Measurements from ENCODE around the gene EPB41L2. TPM values are rescaled to one million over a fixed set of nuclear protein-coding genes. Genes with fewer than 3 reads are reported as not detected.

Gene EPB41L2
- total RNA-seq, 2 donors from 2014 or later, result 99.6 to 110 TPM

DNA sequence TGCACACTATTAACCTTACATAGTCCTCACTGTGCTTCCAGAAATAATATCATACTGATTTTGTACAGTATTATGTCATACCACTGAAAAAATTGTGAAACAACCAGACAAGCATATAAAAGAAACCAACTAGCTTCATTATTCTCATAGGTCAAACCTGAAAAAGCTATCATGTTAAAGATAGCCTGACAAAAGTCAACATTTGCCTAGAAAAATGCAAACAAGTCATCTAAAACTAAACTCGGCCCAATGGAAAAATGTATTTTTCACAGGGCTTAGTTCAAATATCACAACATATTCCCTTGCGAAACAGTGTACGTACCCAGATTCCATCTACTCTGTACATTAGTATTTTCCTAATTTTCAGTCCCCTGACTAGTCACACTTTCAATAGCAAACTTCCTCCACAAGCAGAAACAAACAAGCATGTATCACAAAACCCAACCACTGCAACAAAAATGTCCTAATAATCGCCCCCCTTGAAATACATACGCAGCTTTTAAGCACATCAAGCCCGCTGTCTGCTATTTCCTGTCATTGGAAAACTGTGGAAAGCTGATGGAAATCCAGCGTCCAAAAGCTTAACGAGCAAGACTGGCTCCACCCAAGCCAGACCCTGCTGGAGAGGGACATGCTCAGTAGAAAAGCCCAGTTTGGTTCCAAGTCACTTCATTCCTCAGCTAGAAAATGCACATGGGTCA is 93.1 kb downstream of the EPB41L2 start:
- H3K4me3 ChIP-seq, result peak overlapping the region; percentile 68
- ATAC-seq (ENCODE audit: insufficient number of reproducible peaks, low FRiP score, low read depth) (peak; percentile 19), DNase-seq (ENCODE audit: low spot score) (no peak)
- H3K27ac ChIP-seq, result peak overlapping the region; percentile 42 to 61
- TF ChIP-seq, protein P1, sequence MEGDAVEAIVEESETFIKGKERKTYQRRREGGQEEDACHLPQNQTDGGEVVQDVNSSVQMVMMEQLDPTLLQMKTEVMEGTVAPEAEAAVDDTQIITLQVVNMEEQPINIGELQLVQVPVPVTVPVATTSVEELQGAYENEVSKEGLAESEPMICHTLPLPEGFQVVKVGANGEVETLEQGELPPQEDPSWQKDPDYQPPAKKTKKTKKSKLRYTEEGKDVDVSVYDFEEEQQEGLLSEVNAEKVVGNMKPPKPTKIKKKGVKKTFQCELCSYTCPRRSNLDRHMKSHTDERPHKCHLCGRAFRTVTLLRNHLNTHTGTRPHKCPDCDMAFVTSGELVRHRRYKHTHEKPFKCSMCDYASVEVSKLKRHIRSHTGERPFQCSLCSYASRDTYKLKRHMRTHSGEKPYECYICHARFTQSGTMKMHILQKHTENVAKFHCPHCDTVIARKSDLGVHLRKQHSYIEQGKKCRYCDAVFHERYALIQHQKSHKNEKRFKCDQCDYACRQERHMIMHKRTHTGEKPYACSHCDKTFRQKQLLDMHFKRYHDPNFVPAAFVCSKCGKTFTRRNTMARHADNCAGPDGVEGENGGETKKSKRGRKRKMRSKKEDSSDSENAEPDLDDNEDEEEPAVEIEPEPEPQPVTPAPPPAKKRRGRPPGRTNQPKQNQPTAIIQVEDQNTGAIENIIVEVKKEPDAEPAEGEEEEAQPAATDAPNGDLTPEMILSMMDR (IDR thresholded peaks at IDR 0.05), result no peak
- no peaks in the 10 kb centered on the region for H3K27me3 ChIP-seq (replicated peaks; ENCODE audit: insufficient read depth)
- H3K9me3 ChIP-seq, result no peaks in the 10 kb centered on the region
- H3K36me3 ChIP-seq, result no peaks in the 10 kb centered on the region
- H3K4me1 ChIP-seq (ENCODE audit: control insufficient read depth in 1 of 2, low read depth in 2 of 2), result peaks cover 27 to 44% of the 10 kb centered on the region in 2 donors

DNA sequence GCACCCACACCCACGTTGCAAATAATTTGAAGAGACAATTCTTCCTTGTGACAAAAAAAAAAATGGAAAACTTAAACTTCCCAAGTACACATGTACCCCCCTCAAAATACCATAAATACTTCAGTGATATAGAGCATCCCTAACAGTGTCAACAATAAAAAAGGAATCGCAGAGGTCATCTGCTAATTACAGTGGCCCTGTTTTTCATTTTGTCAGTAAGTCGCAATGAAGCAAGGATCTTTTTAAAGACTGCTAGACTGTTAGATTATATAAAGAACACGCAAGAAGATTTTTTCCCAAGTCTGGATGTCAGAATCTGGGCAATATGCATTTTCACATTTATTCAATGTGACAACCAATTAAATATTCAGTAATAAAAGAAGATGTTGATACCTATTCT is 93.9 kb downstream of the EPB41L2 start:
- Histone ChIP-seq H3K36me3 (no peaks in the 10 kb centered on the region), H3K27me3 (replicated peaks; ENCODE audit: insufficient read depth) (no peaks in the 10 kb centered on the region), H3K4me3 (peak overlapping the region; percentile 68), H3K27ac (peak overlapping the region; percentile 42 to 61), H3K9me3 (no peaks in the 10 kb centered on the region), H3K4me1 (ENCODE audit: control insufficient read depth in 1 of 2, low read depth in 2 of 2) (peaks cover 31 to 50% of the 10 kb centered on the region in 2 donors)
- TF ChIP-seq, protein P1 (IDR thresholded peaks at IDR 0.05), result no peak
- ATAC-seq (ENCODE audit: insufficient number of reproducible peaks, low FRiP score, low read depth) (no peak), DNase-seq (ENCODE audit: low spot score) (no peak)

- H3K4me3 ChIP-seq, result peak overlapping the region; percentile 68
- no peaks in the 10 kb centered on the region for H3K9me3 ChIP-seq
- DNase-seq (ENCODE audit: low spot score), result no peak
- H3K36me3 ChIP-seq, result no peaks in the 10 kb centered on the region
- peaks cover 31 to 57% of the 10 kb centered on the region in 2 donors for H3K4me1 ChIP-seq (ENCODE audit: control insufficient read depth in 1 of 2, low read depth in 2 of 2)
- no peaks in the 10 kb centered on the region for H3K27me3 ChIP-seq (replicated peaks; ENCODE audit: insufficient read depth)
- TF ChIP-seq, protein P1 (IDR thresholded peaks at IDR 0.05), result no peak
- peak overlapping the region in 1 of 2 donors; percentile 61 for H3K27ac ChIP-seq
- ATAC-seq (ENCODE audit: insufficient number of reproducible peaks, low FRiP score, low read depth), result no peak
Measured at GRCh38 chr6:130968476-130968875, 94.6 kb downstream of the EPB41L2 start.

- Histone ChIP-seq H3K27ac (peak overlapping the region in 1 of 2 donors; percentile 61), H3K4me1 (ENCODE audit: control insufficient read depth in 1 of 2, low read depth in 2 of 2) (peaks cover 31 to 60% of the 10 kb centered on the region in 2 donors), H3K9me3 (no peaks in the 10 kb centered on the region), H3K27me3 (replicated peaks; ENCODE audit: insufficient read depth) (no peaks in the 10 kb centered on the region), H3K4me3 (peak overlapping the region; percentile 68), H3K36me3 (no peaks in the 10 kb centered on the region)
- DNase-seq (ENCODE audit: low spot score), result no peak
- TF ChIP-seq, protein P1 (IDR thresholded peaks at IDR 0.05), result no peak
- no peak for ATAC-seq (ENCODE audit: insufficient number of reproducible peaks, low FRiP score, low read depth)
Measured at GRCh38 chr6:130967502-130968445, 95.3 kb downstream of the EPB41L2 start.
